ENCODE data around the gene PKP1. TPM values are rescaled to one million over a fixed set of nuclear protein-coding genes. Genes with fewer than 3 reads are reported as not detected.

PKP1 gene
- total RNA-seq, 1 donor from 2014 or later = not detected

DNA sequence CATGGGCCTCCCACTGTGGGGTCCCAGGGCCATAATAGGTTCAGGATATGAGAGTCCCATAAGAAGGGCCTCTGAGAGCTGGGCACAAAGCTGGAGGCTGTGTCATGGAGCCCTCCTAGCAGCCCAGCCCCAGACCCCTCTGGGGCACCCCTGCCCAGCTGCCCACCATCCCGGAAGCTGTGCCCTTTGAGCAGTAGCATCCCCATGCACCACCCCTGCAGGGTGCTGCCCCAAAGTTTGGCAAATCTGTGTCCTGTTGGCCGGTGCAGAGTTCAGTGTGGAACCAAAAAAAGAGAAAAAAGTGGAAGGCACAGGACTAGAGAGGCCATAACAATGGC is 76.5 kb downstream of the PKP1 start:
- Mint-ChIP-seq H3K27ac (no peak overlapping the region), H3K4me3 (ENCODE audit: low read depth) (no peak overlapping the region), H3K4me1 (ENCODE audit: low read depth) (peaks cover 4% of the 10 kb centered on the region), H3K9me3 (ENCODE audit: low read depth) (no peaks in the 10 kb centered on the region), H3K36me3 (ENCODE audit: insufficient read depth) (no peaks in the 10 kb centered on the region), H3K27me3 (peaks cover 28% of the 10 kb centered on the region)
- TF ChIP-seq, protein P1, sequence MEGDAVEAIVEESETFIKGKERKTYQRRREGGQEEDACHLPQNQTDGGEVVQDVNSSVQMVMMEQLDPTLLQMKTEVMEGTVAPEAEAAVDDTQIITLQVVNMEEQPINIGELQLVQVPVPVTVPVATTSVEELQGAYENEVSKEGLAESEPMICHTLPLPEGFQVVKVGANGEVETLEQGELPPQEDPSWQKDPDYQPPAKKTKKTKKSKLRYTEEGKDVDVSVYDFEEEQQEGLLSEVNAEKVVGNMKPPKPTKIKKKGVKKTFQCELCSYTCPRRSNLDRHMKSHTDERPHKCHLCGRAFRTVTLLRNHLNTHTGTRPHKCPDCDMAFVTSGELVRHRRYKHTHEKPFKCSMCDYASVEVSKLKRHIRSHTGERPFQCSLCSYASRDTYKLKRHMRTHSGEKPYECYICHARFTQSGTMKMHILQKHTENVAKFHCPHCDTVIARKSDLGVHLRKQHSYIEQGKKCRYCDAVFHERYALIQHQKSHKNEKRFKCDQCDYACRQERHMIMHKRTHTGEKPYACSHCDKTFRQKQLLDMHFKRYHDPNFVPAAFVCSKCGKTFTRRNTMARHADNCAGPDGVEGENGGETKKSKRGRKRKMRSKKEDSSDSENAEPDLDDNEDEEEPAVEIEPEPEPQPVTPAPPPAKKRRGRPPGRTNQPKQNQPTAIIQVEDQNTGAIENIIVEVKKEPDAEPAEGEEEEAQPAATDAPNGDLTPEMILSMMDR (IDR thresholded peaks at IDR 0.05; ENCODE audit: unreplicated experiment) = no peak
- no peak for DNase-seq (ENCODE audit: low spot score, unreplicated experiment)

DNA sequence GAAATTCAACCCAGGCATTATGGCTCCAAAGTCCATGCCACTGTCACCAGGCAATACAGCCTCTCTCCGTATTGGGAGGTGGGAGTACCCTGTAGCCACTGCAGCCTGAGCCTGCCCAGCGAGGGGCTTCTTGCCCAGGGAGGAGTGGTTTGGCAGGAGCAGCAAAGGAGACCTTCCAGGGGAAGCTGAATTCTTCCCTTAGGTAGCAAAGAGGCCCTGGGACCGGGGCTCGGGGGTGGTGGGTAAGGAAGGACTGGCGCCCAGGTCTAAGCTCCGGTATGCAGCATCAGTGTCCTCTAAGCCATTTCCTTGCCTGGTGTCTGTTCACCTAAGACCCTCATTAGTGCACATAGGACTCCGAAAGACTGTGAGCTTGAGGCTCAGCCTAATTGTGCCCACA is 77.2 kb downstream of the PKP1 start:
- TF ChIP-seq, protein P1 (IDR thresholded peaks at IDR 0.05; ENCODE audit: unreplicated experiment) = no peak
- no peaks in the 10 kb centered on the region for H3K9me3 Mint-ChIP-seq (ENCODE audit: low read depth)

DNA sequence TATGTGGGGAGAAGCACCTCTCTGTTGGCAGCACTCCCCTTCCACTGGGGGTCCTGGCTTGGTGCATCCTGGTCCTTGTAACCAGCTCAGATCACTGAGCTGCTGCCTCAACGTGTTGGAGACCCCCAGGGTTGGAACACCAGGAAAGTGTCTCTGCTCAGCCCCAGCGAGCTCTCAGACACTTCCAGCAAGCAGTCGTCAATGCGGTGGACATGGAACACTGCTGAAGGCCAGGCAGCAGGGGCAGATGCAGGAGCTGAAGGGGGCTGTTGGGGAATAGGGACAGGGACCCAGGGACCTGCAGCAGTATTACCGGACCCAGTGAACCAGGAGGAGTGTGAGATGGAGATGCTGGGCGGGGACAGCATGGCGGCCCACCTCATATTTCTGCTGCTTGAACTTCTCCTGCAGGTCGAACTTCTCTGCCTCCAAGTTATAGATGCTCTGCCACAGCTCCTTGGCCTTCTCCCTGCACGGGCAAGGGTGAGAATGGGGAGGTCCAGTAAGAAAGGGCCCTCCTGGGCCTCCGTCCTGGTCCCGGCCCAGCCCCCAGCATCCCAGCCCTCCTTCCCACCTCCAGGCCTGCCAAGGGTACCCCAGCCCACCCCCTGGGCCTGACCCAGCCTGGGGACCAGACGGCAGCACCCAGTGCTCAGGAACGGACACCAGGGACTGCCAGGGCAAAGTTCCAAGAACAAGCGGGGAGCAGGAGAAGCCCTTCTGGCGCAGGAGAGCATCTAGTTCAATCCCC is 77.8 kb downstream of the PKP1 start:
- H3K4me3 Mint-ChIP-seq (ENCODE audit: low read depth) = no peak overlapping the region
- H3K4me1 Mint-ChIP-seq (ENCODE audit: low read depth) = peaks cover 4% of the 10 kb centered on the region
- H3K27me3 Mint-ChIP-seq = peaks cover 25% of the 10 kb centered on the region
- H3K27ac Mint-ChIP-seq = no peak overlapping the region
- DNase-seq (ENCODE audit: low spot score, unreplicated experiment) = no peak
- no peaks in the 10 kb centered on the region for H3K36me3 Mint-ChIP-seq (ENCODE audit: insufficient read depth)
- H3K9me3 Mint-ChIP-seq (ENCODE audit: low read depth) = no peaks in the 10 kb centered on the region
- TF ChIP-seq, protein P1 (IDR thresholded peaks at IDR 0.05; ENCODE audit: unreplicated experiment) = no peak

More for the DNA sequence above, 77.2 kb downstream of the PKP1 start:
- DNase-seq (ENCODE audit: low spot score, unreplicated experiment) = no peak
- peaks cover 25% of the 10 kb centered on the region for H3K27me3 Mint-ChIP-seq
- peaks cover 4% of the 10 kb centered on the region for H3K4me1 Mint-ChIP-seq (ENCODE audit: low read depth)
- H3K36me3 Mint-ChIP-seq (ENCODE audit: insufficient read depth) = no peaks in the 10 kb centered on the region
- no peak overlapping the region for H3K27ac Mint-ChIP-seq
- no peak overlapping the region for H3K4me3 Mint-ChIP-seq (ENCODE audit: low read depth)

DNA sequence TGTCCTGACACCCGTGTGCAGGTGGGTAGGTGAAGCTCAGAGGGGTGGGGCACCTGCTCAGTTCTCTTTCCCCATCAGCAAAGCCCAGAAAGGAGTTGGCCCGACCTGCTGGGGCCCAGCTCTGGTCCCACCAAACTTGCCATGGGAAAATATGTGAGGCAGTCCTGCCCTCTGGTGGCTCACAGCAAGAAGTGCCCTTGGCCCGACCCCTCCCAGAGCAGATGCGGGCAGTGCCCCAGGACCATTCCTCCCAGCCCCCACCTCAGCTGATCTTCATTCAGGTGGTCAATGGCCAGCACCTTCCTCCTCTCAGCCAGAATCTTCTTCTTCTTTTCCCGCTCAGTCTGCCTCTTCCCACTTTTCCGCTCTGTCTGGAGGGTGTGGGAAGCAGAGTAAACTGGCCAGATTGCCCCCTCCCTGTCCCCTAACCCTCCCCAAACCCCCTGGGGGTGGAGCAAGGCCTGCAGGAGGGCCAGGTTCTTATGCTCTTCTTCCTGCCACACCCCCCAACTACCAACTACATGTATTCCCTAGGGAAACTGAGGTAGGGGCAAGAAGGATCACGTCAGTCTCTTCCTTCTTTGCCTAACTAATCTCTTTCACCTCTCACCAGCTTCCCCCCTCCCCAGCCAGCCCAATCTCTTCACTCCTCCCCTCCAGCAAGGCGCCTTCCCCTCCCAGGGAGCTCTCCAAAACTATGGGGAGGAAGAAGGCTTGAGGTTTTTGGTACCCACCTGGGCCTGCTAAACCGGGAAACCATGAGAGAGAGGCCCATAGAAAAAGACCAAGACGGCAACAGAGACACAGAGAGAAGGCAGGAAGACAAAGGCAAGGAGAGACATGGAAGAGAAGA is 78.6 kb downstream of the PKP1 start:
- H3K4me1 Mint-ChIP-seq (ENCODE audit: low read depth) = peaks cover 4% of the 10 kb centered on the region
- TF ChIP-seq, protein P1 (IDR thresholded peaks at IDR 0.05; ENCODE audit: unreplicated experiment) = peak; percentile 94
- no peak overlapping the region for H3K4me3 Mint-ChIP-seq (ENCODE audit: low read depth)
- peaks cover 25% of the 10 kb centered on the region for H3K27me3 Mint-ChIP-seq
- H3K9me3 Mint-ChIP-seq (ENCODE audit: low read depth) = no peaks in the 10 kb centered on the region
- H3K36me3 Mint-ChIP-seq (ENCODE audit: insufficient read depth) = no peaks in the 10 kb centered on the region
- H3K27ac Mint-ChIP-seq = no peak overlapping the region
- peak; percentile 48 for DNase-seq (ENCODE audit: low spot score, unreplicated experiment)

DNA sequence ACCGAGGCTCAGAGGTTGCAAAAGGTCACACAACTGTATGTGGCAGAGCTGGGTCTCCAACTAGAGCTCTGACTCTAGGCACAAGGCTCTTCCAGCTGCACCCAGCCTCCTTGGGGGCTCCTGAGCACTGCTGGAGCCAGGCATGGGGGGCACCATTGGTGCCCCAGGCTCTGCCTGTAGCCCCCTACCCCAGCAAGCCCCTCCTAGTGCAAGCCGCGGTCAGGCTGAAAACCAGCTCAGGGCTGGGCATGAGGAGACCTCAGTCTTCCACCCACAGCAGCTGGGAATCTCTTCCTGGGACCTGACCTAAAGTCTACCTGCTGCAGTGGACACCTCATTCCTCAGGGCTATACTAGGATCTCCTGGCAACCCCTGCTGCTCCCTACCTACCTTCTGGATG is 79.6 kb downstream of the PKP1 start:
- TF ChIP-seq, protein P1 (IDR thresholded peaks at IDR 0.05; ENCODE audit: unreplicated experiment) = no peak
- Mint-ChIP-seq H3K9me3 (ENCODE audit: low read depth) (no peaks in the 10 kb centered on the region), H3K27me3 (peaks cover 26% of the 10 kb centered on the region), H3K4me1 (ENCODE audit: low read depth) (peaks cover 4% of the 10 kb centered on the region), H3K27ac (no peak overlapping the region), H3K36me3 (ENCODE audit: insufficient read depth) (no peaks in the 10 kb centered on the region), H3K4me3 (ENCODE audit: low read depth) (no peak overlapping the region)
- DNase-seq (ENCODE audit: low spot score, unreplicated experiment) = no peak

Data from progenitor cell of endocrine pancreas (in vitro differentiated cells).